ENCODE results near the gene SLC22A23.

DNA sequence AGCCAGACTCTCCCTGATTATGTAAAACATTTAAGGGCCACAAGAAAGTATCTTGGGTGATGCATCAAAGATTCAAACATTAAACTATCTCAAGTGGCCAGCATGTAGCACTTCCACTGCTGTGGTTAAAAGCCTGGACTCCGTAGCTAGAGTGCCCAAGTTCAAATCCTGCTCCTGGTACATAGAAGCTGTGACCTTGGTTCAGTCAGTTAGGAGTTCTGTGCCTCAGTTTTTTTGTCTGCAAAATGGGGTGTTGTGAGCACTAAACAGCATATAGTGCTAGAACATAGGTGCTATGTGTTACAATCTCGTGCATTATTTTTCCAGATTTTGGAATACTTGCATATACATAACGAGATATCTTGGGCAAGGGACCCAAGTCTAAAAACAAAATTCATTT, 129.4 kb downstream of the SLC22A23 start:
- TF ChIP-seq, protein P1, sequence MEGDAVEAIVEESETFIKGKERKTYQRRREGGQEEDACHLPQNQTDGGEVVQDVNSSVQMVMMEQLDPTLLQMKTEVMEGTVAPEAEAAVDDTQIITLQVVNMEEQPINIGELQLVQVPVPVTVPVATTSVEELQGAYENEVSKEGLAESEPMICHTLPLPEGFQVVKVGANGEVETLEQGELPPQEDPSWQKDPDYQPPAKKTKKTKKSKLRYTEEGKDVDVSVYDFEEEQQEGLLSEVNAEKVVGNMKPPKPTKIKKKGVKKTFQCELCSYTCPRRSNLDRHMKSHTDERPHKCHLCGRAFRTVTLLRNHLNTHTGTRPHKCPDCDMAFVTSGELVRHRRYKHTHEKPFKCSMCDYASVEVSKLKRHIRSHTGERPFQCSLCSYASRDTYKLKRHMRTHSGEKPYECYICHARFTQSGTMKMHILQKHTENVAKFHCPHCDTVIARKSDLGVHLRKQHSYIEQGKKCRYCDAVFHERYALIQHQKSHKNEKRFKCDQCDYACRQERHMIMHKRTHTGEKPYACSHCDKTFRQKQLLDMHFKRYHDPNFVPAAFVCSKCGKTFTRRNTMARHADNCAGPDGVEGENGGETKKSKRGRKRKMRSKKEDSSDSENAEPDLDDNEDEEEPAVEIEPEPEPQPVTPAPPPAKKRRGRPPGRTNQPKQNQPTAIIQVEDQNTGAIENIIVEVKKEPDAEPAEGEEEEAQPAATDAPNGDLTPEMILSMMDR (IDR thresholded peaks at IDR 0.05 in 4 of 5, conservative IDR thresholded peaks at IDR 0.05 in 1 of 5) = no peak
- TF ChIP-seq POLR2A (IDR thresholded peaks at IDR 0.05) = no peak

All from gastrocnemius medialis (tissue), 4 donors.